ENCODE data around the gene TXNRD2.

Gene TXNRD2

GRCh38 chr22:19896665-19897355 lies 44.8 kb downstream of the TXNRD2 start:
- TF ChIP-seq JUND (IDR thresholded peaks at IDR 0.05; ENCODE audit: low read depth), result no peak
- in situ Hi-C loops (cut with HindIII; ENCODE audit: low pct_unique_long_range_greater_than_20kb, low sequenced_read_pairs), result no loop called here
- DNase-seq (ENCODE audit: low read depth in 1 of 2, low spot score in 1 of 2), result no peak

GRCh38 chr22:19895160-19895849 lies 46.3 kb downstream of the TXNRD2 start:
- no peak for TF ChIP-seq JUND (IDR thresholded peaks at IDR 0.05; ENCODE audit: low read depth)
- in situ Hi-C loops (cut with HindIII; ENCODE audit: low pct_unique_long_range_greater_than_20kb, low sequenced_read_pairs), result no loop called here
- DNase-seq (ENCODE audit: low read depth in 1 of 2, low spot score in 1 of 2), result no peak

- in situ Hi-C loops (cut with HindIII; ENCODE audit: low pct_unique_long_range_greater_than_20kb, low sequenced_read_pairs), result no loop called here
- DNase-seq (ENCODE audit: low read depth in 1 of 2, low spot score in 1 of 2), result no peak
- TF ChIP-seq JUND (IDR thresholded peaks at IDR 0.05; ENCODE audit: low read depth), result no peak
These were observed 48.3 kb downstream of the TXNRD2 start for GRCh38 chr22:19893363-19893762.

GRCh38 chr22:19892925-19893324 lies 48.7 kb downstream of the TXNRD2 start:
- TF ChIP-seq JUND (IDR thresholded peaks at IDR 0.05; ENCODE audit: low read depth), result no peak
- DNase-seq (ENCODE audit: low read depth in 1 of 2, low spot score in 1 of 2), result no peak
- in situ Hi-C loops (cut with HindIII; ENCODE audit: low pct_unique_long_range_greater_than_20kb, low sequenced_read_pairs), result no loop called here

- DNase-seq (ENCODE audit: low read depth in 1 of 2, low spot score in 1 of 2), result no peak
- TF ChIP-seq JUND (IDR thresholded peaks at IDR 0.05; ENCODE audit: low read depth), result no peak
- in situ Hi-C loops (cut with HindIII; ENCODE audit: low pct_unique_long_range_greater_than_20kb, low sequenced_read_pairs), result no loop called here
These were observed 49.2 kb downstream of the TXNRD2 start for GRCh38 chr22:19892257-19892879.

DNA sequence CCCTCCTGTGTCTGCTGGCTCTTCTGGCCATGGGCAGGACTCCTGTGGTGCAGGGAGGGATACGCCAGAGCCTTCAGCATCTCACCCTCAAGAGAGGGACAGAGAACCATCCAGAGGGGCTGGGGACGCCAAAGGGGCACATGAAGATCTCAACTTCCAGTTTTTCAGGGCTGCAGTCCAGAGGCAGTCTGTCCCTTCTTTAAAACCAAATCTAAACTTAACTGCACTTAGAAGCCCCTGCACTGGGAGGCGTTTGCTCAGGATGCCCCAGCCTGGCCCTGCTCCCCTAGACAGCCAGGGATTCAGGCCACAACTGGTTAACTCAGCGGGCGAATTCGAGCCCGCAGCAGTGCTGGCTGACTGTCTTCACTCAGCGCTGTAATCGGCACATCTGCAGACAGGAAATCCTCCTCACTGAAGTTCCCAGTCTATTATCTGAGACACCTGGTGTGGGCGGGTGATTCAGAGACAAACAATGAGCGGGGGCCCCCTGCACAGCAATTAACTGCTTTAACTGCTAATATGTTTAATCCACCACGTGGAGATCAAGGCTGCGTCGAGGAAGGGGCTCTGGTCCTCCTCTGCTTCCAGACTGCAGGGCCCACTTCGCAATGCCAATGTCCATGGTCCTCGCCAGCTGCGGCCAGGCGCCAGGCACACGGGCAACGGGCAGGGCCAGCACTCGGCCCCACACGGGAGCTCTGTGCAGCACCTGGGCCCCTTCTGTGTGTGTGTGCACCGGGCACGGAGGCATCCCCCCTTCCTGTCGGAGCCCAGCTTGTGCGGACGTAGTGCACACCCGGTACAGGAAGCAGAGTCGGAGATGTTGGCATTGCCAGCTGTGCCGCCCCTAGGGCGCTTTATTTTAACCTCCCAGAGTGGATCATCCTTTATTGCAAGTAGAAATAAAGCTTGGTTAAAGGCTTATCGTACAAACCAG lies 50.0 kb downstream of the TXNRD2 start:
- TF ChIP-seq JUND (IDR thresholded peaks at IDR 0.05; ENCODE audit: low read depth), result no peak
- in situ Hi-C loops (cut with HindIII; ENCODE audit: low pct_unique_long_range_greater_than_20kb, low sequenced_read_pairs), result no loop called here
- DNase-seq (ENCODE audit: low read depth in 1 of 2, low spot score in 1 of 2), result no peak

DNA sequence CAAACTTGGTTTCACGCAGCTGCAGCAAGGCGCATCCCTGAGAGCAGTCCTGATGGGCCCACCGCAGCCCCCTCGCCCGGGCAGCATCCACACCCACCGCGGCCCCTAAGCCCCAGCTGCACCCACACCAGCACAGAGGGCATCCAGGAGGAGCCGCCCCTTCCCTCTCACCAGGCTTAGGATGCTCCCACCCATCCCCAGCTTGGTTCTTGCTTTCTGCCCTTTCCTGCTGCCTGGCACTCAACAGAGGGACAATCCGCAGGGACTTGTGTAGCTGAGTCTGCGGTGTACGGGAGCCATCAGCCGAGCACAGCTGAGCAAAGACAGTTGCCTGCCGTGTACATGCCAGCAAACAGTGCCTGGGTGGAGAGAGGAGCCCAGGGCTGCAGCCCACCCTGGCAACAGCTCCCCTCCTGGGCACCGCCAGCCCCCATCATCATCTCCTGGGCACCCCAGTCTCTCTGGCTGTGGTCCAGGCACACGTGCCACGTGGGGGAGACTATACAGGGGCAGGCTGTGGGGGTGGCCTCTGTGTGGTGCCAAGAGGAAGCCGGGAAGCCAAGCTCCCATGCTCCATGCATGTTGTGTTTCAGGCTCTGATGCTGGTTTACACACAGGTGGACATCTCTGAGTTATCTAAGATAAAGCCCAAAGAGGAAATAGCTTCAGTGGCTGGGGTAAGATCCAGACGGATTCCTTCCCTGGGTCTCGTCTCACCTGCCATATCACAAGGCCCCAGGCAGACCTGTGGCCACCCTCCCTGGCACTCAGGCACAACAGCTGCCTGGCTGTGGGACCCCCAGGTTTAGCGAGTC lies 50.9 kb downstream of the TXNRD2 start:
- in situ Hi-C loops (cut with HindIII; ENCODE audit: low pct_unique_long_range_greater_than_20kb, low sequenced_read_pairs), result no loop called here
- DNase-seq (ENCODE audit: low read depth in 1 of 2, low spot score in 1 of 2), result no peak
- no peak for TF ChIP-seq JUND (IDR thresholded peaks at IDR 0.05; ENCODE audit: low read depth)

- no peak for DNase-seq (ENCODE audit: low read depth in 1 of 2, low spot score in 1 of 2)
- in situ Hi-C loops (cut with HindIII; ENCODE audit: low pct_unique_long_range_greater_than_20kb, low sequenced_read_pairs), result no loop called here
- no peak for TF ChIP-seq JUND (IDR thresholded peaks at IDR 0.05; ENCODE audit: low read depth)
These were observed 51.7 kb downstream of the TXNRD2 start for GRCh38 chr22:19889951-19890350.

- TF ChIP-seq JUND (IDR thresholded peaks at IDR 0.05; ENCODE audit: low read depth), result no peak
- in situ Hi-C loops (cut with HindIII; ENCODE audit: low pct_unique_long_range_greater_than_20kb, low sequenced_read_pairs), result no loop called here
- DNase-seq (ENCODE audit: low read depth in 1 of 2, low spot score in 1 of 2), result no peak
These were observed 53.4 kb downstream of the TXNRD2 start for GRCh38 chr22:19888131-19888746.

DNA sequence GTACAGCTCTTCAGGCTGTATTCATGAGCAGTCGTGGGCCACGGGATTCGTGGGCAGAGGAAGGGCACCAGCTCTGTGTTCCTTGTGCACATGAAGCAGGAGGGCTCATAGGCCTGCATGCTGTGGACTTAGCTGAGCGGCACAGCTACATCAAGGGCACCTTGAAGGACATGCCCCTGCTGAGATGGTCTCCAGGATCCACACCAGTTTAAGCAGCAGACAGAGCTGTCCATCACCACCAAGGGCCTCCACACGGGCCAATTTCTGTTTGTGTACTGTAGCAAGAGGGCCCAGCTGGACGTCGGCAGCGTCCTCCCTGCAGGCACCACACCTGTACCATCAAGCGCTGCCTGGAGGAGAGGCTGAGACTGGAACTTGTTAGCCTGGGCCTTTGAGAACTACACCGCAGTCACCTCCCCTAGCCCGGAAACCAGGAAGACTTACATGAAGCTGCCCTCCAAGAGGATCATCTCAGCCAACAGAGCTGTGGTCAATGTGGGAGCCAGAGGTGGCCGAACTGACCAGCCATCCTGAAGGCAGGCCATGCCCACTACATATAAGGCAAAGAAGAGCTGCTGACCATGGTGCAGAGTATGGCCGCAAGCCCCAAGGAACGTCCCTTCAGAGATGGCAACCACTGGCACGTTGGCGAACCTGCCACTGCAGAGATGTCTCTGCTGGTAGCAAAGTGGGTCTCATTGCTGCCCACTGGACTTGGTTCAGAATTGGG lies 54.2 kb downstream of the TXNRD2 start:
- DNase-seq (ENCODE audit: low read depth in 1 of 2, low spot score in 1 of 2), result no peak
- in situ Hi-C loops (cut with HindIII; ENCODE audit: low pct_unique_long_range_greater_than_20kb, low sequenced_read_pairs), result no loop called here
- no peak for TF ChIP-seq JUND (IDR thresholded peaks at IDR 0.05; ENCODE audit: low read depth)
